H1 (cell line): ENCODE results near the gene RIPPLY1. TPM values are rescaled to one million over a fixed set of nuclear protein-coding genes. Genes with fewer than 3 reads are reported as not detected.

ENCODE experiments used
- CTCF ChIA-PET: fragments of 300-600 bp; sonication (Branson Sonifier 250); formaldehyde crosslinking; loops from one replicate; lab custom pipeline; 2021; ENCODE audit not compliant: partially characterized antibody; lab: Charles Lee
- POLR2A ChIA-PET: fragments of 300-600 bp; sonication (Branson Sonifier 250); formaldehyde crosslinking; loops from one replicate; lab custom pipeline; 2021; ENCODE audit warnings: inconsistent platforms; ENCODE audit not compliant: partially characterized antibody; lab: Charles Lee
- DNase-seq, 2 experiments: peaks; one replicate each; pipeline versions ENCODE4 v3.0.0 to v3.0.0-alpha.2; 2010 to 2022; ENCODE audit warnings: low spot score in 2 of 2, low read depth in 1 of 2, mixed read lengths in 1 of 2
- FAIRE-seq: peaks from 2 replicates; lab custom pipeline; 2011; peaks lifted over from hg19 to GRCh38; lab: Jason Lieb, UNC
- H2AFZ ChIP-seq: 2 replicates; pipeline ENCODE4 v1.8.1; 2012; ENCODE audit warnings: low read length, inconsistent platforms
- H2AK5ac ChIP-seq: 2 replicates; pipeline ENCODE4 v1.6.1; 2013; ENCODE audit warnings: low read depth, low read length
- H2BK120ac ChIP-seq: replicated peaks from 2 replicates; pipeline ENCODE3; 2013; ENCODE audit warnings: low read depth, low read length, inconsistent platforms
- H2BK12ac ChIP-seq: 2 replicates; pipeline ENCODE4 v1.6.1; 2013; ENCODE audit warnings: low read depth, low read length
- H2BK15ac ChIP-seq: 2 replicates; pipeline ENCODE4 v1.6.1; 2013; ENCODE audit warnings: low read length
- H2BK20ac ChIP-seq: 2 replicates; pipeline ENCODE4 v1.6.1; 2013; ENCODE audit warnings: low read length
- H2BK5ac ChIP-seq: 2 replicates; pipeline ENCODE4 v1.6.1; 2013; ENCODE audit warnings: low read depth, low read length
- H3K14ac ChIP-seq: 2 replicates; pipeline ENCODE4 v1.6.1; 2013; ENCODE audit warnings: inconsistent platforms; ENCODE audit not compliant: insufficient read length
- H3K18ac ChIP-seq: 2 replicates; pipeline ENCODE4 v1.6.1; 2013; ENCODE audit warnings: low read length; ENCODE audit errors: extremely low read depth
- H3K23ac ChIP-seq: 2 replicates; pipeline ENCODE4 v1.6.1; 2013; ENCODE audit warnings: inconsistent platforms; ENCODE audit not compliant: insufficient read length
- H3K23me2 ChIP-seq: 2 replicates; pipeline ENCODE4 v1.6.1; 2013; ENCODE audit warnings: low read depth, low read length
- H3K27ac ChIP-seq: 2 replicates; pipeline ENCODE4 v1.6.1; 2011; ENCODE audit warnings: low read depth, low read length, inconsistent platforms
- H3K27me3 ChIP-seq, 4 experiments: replicated peaks in 1 of 4; 1 replicate in 1 of 4; 2 replicates in 3 of 4; pipeline versions ENCODE4 v1.6.1 to v1.8.1; 2011 to 2013; ENCODE audit warnings: low read length in 3 of 4, mild to moderate bottlenecking in 3 of 4, inconsistent platforms in 2 of 4, mixed read lengths in 2 of 4, moderate library complexity in 1 of 4; ENCODE audit not compliant: control insufficient read depth in 3 of 4, insufficient read depth in 3 of 4; ENCODE audit errors: extremely low read depth in 1 of 4
- H3K36me3 ChIP-seq, 4 experiments: 2 replicates each; pipeline versions ENCODE4 v1.6.1 to v1.8.1; 2011 to 2013; ENCODE audit warnings: mild to moderate bottlenecking in 4 of 4, low read length in 3 of 4, moderate library complexity in 2 of 4, control low read depth in 1 of 4, inconsistent platforms in 1 of 4; ENCODE audit not compliant: insufficient read depth in 4 of 4, control insufficient read depth in 2 of 4
- H3K4ac ChIP-seq: replicated peaks from 2 replicates; pipeline ENCODE3; 2013; ENCODE audit warnings: low read length, low read depth, mixed read lengths, inconsistent platforms; ENCODE audit not compliant: insufficient read length
- H3K4me1 ChIP-seq, 4 experiments: replicated peaks in 1 of 4; 1 replicate in 1 of 4; 2 replicates in 3 of 4; pipeline versions ENCODE4 v1.6.1 to v1.8.1; 2011 to 2013; ENCODE audit warnings: low read length in 3 of 4, inconsistent platforms in 2 of 4, mixed read lengths in 1 of 4; ENCODE audit not compliant: insufficient read depth in 4 of 4, control insufficient read depth in 3 of 4
- H3K4me2 ChIP-seq, 2 experiments: 2 replicates each; pipeline versions ENCODE4 v1.6.1 to v1.8.1; 2011 to 2013; ENCODE audit warnings: low read depth in 2 of 2, low read length in 2 of 2, control low read depth in 1 of 2, inconsistent platforms in 1 of 2, mild to moderate bottlenecking in 1 of 2; ENCODE audit not compliant: insufficient read depth in 1 of 2
- H3K4me3 ChIP-seq, 4 experiments: fragments of 200-600, 300-600 bp in 1 of 4; sonication (generic), shearing (Covaris generic), sonication (Bioruptor Twin) in 1 of 4; 2 replicates each; pipeline versions ENCODE4 v1.5.1 to v1.8.1; 2011 to 2016; ENCODE audit warnings: low read length in 4 of 4, low read depth in 3 of 4, control low read depth in 2 of 4, inconsistent platforms in 2 of 4, mild to moderate bottlenecking in 2 of 4, mixed read lengths in 1 of 4, moderate library complexity in 1 of 4; ENCODE audit not compliant: insufficient read depth in 2 of 4; ENCODE audit errors: extremely low read depth in 1 of 4
- H3K56ac ChIP-seq: replicated peaks from 2 replicates; pipeline ENCODE3; 2013; ENCODE audit warnings: low read depth, mild to moderate bottlenecking, mixed read lengths, low read length, inconsistent platforms; ENCODE audit not compliant: insufficient read length
- H3K79me1 ChIP-seq: 2 replicates; pipeline ENCODE4 v1.6.1; 2013; ENCODE audit warnings: low read depth, low read length, control low read depth
- H3K79me2 ChIP-seq, 2 experiments: 2 replicates each; pipeline versions ENCODE4 v1.6.1 to v1.8.1; 2012 to 2013; ENCODE audit warnings: low read length in 2 of 2, mild to moderate bottlenecking in 2 of 2, inconsistent platforms in 1 of 2; ENCODE audit not compliant: insufficient read depth in 2 of 2, control insufficient read depth in 1 of 2
- H3K9ac ChIP-seq, 4 experiments: replicated peaks in 1 of 4; 1 replicate in 1 of 4; 2 replicates in 3 of 4; pipeline versions ENCODE4 v1.6.1 to v1.8.1; 2011 to 2013; ENCODE audit warnings: low read depth in 3 of 4, low read length in 3 of 4, control low read depth in 2 of 4, mild to moderate bottlenecking in 2 of 4, moderate library complexity in 2 of 4, inconsistent platforms in 1 of 4; ENCODE audit errors: extremely low read depth in 1 of 4
- H3K9me3 ChIP-seq, 2 experiments: 2 replicates each; pipeline versions ENCODE4 v1.6.1 to v1.8.1; 2012 to 2013; ENCODE audit warnings: mild to moderate bottlenecking in 2 of 2, moderate library complexity in 2 of 2, control low read depth in 1 of 2, inconsistent platforms in 1 of 2, low read depth in 1 of 2, low read length in 1 of 2, mixed read lengths in 1 of 2; ENCODE audit not compliant: insufficient read depth in 2 of 2
- H4K20me1 ChIP-seq, 2 experiments: replicated peaks in 1 of 2; 2 replicates each; pipeline versions ENCODE3 to v1.8.1; 2011 to 2013; ENCODE audit warnings: inconsistent platforms in 2 of 2, low read length in 2 of 2, mild to moderate bottlenecking in 1 of 2; ENCODE audit not compliant: insufficient read depth in 2 of 2, control insufficient read depth in 1 of 2
- H4K5ac ChIP-seq: 2 replicates; pipeline ENCODE4 v1.6.1; 2013; ENCODE audit warnings: low read length, low read depth, mixed read lengths, inconsistent platforms; ENCODE audit not compliant: insufficient read length
- H4K8ac ChIP-seq: 2 replicates; pipeline ENCODE4 v1.8.0; 2013; ENCODE audit warnings: mild to moderate bottlenecking, moderate library complexity, low read length, inconsistent platforms; ENCODE audit not compliant: insufficient read depth; ENCODE audit errors: extremely low read depth
- H4K91ac ChIP-seq: replicated peaks from 2 replicates; pipeline ENCODE3; 2013; ENCODE audit warnings: low read length, mixed read lengths, inconsistent platforms; ENCODE audit not compliant: insufficient read length
- BRCA1 ChIP-seq: IDR thresholded peaks from 2 replicates; pipeline ENCODE4 v1.6.1; 2012; ENCODE audit warnings: low read depth, low read length, improper control_type of control experiment
- CHD2 ChIP-seq: IDR thresholded peaks from 2 replicates; pipeline ENCODE4 v1.6.1; 2012; ENCODE audit warnings: low read length, improper control_type of control experiment
- E2F6 ChIP-seq: IDR thresholded peaks from 2 replicates; pipeline ENCODE4 v1.6.1; 2012; ENCODE audit warnings: inconsistent platforms
- FOSL1 ChIP-seq: IDR thresholded peaks from 2 replicates; pipeline ENCODE4 v1.6.1; 2011; ENCODE audit warnings: mild to moderate bottlenecking, low read depth, low read length, moderate library complexity; ENCODE audit not compliant: insufficient read depth
- GABPA ChIP-seq: IDR thresholded peaks from 2 replicates; pipeline ENCODE4 v1.6.1; 2011; ENCODE audit warnings: mild to moderate bottlenecking, low read length, moderate library complexity, borderline replicate concordance; ENCODE audit not compliant: insufficient read depth
- HDAC6 ChIP-seq: IDR thresholded peaks from one replicate; pipeline ENCODE4 v1.7.1; 2012; ENCODE audit warnings: low read depth, mild to moderate bottlenecking, inconsistent platforms, low read length, moderate library complexity
- KDM1A ChIP-seq: fragments of 200-600, 300-600 bp; sonication (generic); IDR thresholded peaks from 2 replicates; pipeline ENCODE4 v1.7.1; 2016; ENCODE audit warnings: mild to moderate bottlenecking, low read length, borderline replicate concordance
- KDM4A ChIP-seq: IDR thresholded peaks from one replicate; pipeline ENCODE4 v1.7.1; 2012; ENCODE audit warnings: low read depth, mild to moderate bottlenecking, moderate library complexity, low read length, inconsistent platforms; ENCODE audit not compliant: severe bottlenecking
- RFX5 ChIP-seq: IDR thresholded peaks from 2 replicates; pipeline ENCODE4 v1.6.1; 2011; ENCODE audit warnings: low read depth, low read length, improper control_type of control experiment, borderline replicate concordance
- RXRA ChIP-seq: IDR thresholded peaks from 2 replicates; pipeline ENCODE4 v1.6.1; 2011; ENCODE audit warnings: low read depth, mild to moderate bottlenecking, low read length, moderate library complexity; ENCODE audit not compliant: insufficient read depth
- SP1 ChIP-seq: IDR thresholded peaks from 2 replicates; pipeline ENCODE4 v1.6.1; 2011; ENCODE audit warnings: low read depth, low read length
- SRF ChIP-seq: IDR thresholded peaks from 2 replicates; pipeline ENCODE4 v1.6.1; 2011; ENCODE audit warnings: mild to moderate bottlenecking, low read depth, low read length, moderate library complexity
- TAF7 ChIP-seq: optimal IDR thresholded peaks from 2 replicates; pipeline ENCODE3; 2011; ENCODE audit warnings: low read depth, mild to moderate bottlenecking, inconsistent platforms, low read length, moderate library complexity, borderline replicate concordance
- TEAD4 ChIP-seq: IDR thresholded peaks from 2 replicates; pipeline ENCODE4 v1.6.1; 2012; ENCODE audit warnings: low read depth, low read length, inconsistent platforms, mixed read lengths
- YY1 ChIP-seq: IDR thresholded peaks from 2 replicates; pipeline ENCODE4 v1.6.1; 2011; ENCODE audit warnings: low read depth, mild to moderate bottlenecking, low read length
- WGBS, 2 experiments: shearing (Covaris generic) in 1 of 2; methylation state at CpG; one replicate each; pipeline versions ENCODE4 v1.1.6 to v1.1.7; 2013 to 2015; ENCODE audit warnings: low lambda C conversion rate in 2 of 2, mixed read lengths in 2 of 2, inconsistent platforms in 1 of 2, low coverage in 1 of 2, missing lambda C conversion rate in 1 of 2; ENCODE audit not compliant: insufficient replicate concordance in 2 of 2, insufficient coverage in 1 of 2, insufficient read length in 1 of 2; ENCODE audit errors: extremely low coverage in 1 of 2, missing lambda C conversion rate in 1 of 2; 5-methylcytosine and 5-hydroxymethylcytosine counted together
- polyA plus RNA-seq, 7 experiments: library from polyadenylated mRNA; depleted of rRNA in 3 of 7; stranded (reverse) in 5 of 7; unstranded in 2 of 7; fragments of >200 nt in 5 of 7; fragments of 200-250 nt in 2 of 7; gene quantifications; 1 replicate in 5 of 7; 2 replicates in 1 of 7; 4 replicates in 1 of 7; pipeline versions ENCODE4 v1.2.1 to v1.2.3, GENCODE V29; 2011 to 2013; ENCODE audit warnings: missing spikeins in 2 of 7, mixed read lengths in 2 of 7
- total RNA-seq: library from RNA; stranded (reverse); fragmentation: NEBNext Ultra II Directional; extraction: Animal tissue kit (Norgen Biotek cat#: 25700); gene quantifications from 2 replicates; pipeline ENCODE4 v1.2.1, GENCODE V29; 2021

RIPPLY1 gene
- total and polyA plus RNA-seq, 2 of the 8 experiments (the other 6 are each of a cell fraction or from before 2014, with no cell fraction given), result not detected

DNA sequence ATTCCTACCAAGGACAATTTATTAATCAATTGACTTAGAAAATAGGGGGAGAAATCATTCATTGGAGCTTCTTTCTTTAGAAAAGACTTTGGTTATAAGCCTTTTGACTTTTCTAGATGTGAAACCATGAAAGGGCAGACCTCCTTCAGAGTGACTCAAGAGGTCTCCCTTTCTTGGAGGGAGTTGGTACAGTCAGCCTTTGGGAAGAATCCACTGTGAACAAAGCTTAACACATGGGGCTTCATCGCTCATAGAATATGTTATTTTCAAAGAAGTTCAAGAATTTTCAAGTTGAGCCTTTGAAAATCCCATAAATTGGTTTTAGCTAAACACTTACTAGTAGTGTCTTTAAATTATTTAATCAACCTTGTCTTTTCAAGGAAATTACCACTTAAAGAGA lies 28.0 kb downstream of the RIPPLY1 start:
- Histone ChIP-seq H4K20me1 (no peaks in the 10 kb centered on the region), H4K5ac (no peak overlapping the region), H3K56ac (no peak overlapping the region), H4K8ac (no peak overlapping the region), H2BK5ac (no peak overlapping the region), H2BK120ac (no peak overlapping the region), H2BK15ac (no peak overlapping the region), H3K27me3 (no peaks in the 10 kb centered on the region), H3K27ac (no peak overlapping the region), H3K4me2 (no peak overlapping the region), H3K14ac (no peak overlapping the region), H2BK20ac (no peak overlapping the region), H3K4me3 (no peak overlapping the region), H3K9me3 (no peaks in the 10 kb centered on the region), H3K79me2 (no peaks in the 10 kb centered on the region), H3K23ac (no peak overlapping the region), H3K36me3 (no peaks in the 10 kb centered on the region), H3K4ac (no peak overlapping the region), H3K79me1 (no peaks in the 10 kb centered on the region), H3K9ac (no peak overlapping the region), H4K91ac (no peak overlapping the region), H2AK5ac (no peak overlapping the region), H3K18ac (no peak overlapping the region), H2AFZ (no peak overlapping the region), H2BK12ac (no peak overlapping the region), H3K23me2 (no peaks in the 10 kb centered on the region), H3K4me1 (no peaks in the 10 kb centered on the region)
- DNase-seq (no peak), FAIRE-seq (no peak)
- POLR2A ChIA-PET, result no interaction called here
- 83% methylated on average over 1 of the region's 1 CpG; no CpG with 5 or more reads in 1 of the 2 experiments for WGBS, 2 experiments
- CTCF ChIA-PET, result interaction anchor here (0.7 to 4.2 kb wide), 8 partner anchors 12 to 97 kb away, joined by 3 to 19 read pairs (median 4); no protein-coding TSS in a partner anchor
- TF ChIP-seq TEAD4, result no peak
- TF ChIP-seq E2F6, result no peak
- no peak for TF ChIP-seq KDM1A
- no peak for TF ChIP-seq KDM4A
- no peak for TF ChIP-seq RFX5
- TF ChIP-seq YY1, result no peak
- TF ChIP-seq SP1, result no peak
- no peak for TF ChIP-seq SRF
- TF ChIP-seq CHD2, result no peak
- TF ChIP-seq GABPA, result no peak
- TF ChIP-seq RXRA, result no peak
- no peak for TF ChIP-seq TAF7
- no peak for TF ChIP-seq FOSL1
- no peak for TF ChIP-seq HDAC6
- no peak for TF ChIP-seq BRCA1
